HCT116 (cell line): ENCODE results near the gene UBE3C.

Experiments used
- EGR1 ChIP-seq: IDR thresholded peaks from 2 replicates; pipeline ENCODE4 v1.6.1; 2012; ENCODE audit warnings: low read depth
- TF ChIP-seq, protein P1 (sequence below), 3 experiments: fragments of 200-600 bp in 1 of 3; sonication (generic) in 1 of 3; IDR thresholded peaks in 2 of 3; conservative IDR thresholded peaks in 1 of 3; 2 replicates each; pipeline ENCODE4 v1.5.1; 2012 to 2017; ENCODE audit warnings: low read depth in 2 of 3, low read length in 2 of 3, antibody characterized with exemption in 1 of 3, borderline replicate concordance in 1 of 3, control low read depth in 1 of 3, mild to moderate bottlenecking in 1 of 3, mixed read lengths in 1 of 3, mixed run types in 1 of 3, moderate library complexity in 1 of 3; ENCODE audit not compliant: insufficient read depth in 1 of 3

DNA sequence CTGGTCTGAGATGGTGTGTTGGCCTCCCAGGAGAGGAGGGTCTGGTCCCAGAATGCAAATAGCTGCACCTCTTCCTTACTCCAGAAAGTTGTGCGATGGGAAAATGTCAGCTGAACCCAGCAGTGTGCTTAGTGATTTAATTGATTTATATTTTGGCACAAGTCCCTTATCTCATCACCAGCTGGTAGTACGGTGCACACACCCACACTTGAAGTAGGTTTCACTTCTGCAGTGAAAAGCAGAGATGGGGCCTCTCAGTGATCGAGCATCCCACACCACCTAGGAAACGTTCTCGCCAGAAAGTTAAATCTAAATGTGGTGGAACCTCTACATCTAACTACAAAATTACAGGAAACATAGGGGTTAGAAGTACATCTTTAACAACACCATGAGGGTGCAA is 80.4 kb downstream of the UBE3C start:
- no peak for TF ChIP-seq EGR1
- TF ChIP-seq, protein P1, sequence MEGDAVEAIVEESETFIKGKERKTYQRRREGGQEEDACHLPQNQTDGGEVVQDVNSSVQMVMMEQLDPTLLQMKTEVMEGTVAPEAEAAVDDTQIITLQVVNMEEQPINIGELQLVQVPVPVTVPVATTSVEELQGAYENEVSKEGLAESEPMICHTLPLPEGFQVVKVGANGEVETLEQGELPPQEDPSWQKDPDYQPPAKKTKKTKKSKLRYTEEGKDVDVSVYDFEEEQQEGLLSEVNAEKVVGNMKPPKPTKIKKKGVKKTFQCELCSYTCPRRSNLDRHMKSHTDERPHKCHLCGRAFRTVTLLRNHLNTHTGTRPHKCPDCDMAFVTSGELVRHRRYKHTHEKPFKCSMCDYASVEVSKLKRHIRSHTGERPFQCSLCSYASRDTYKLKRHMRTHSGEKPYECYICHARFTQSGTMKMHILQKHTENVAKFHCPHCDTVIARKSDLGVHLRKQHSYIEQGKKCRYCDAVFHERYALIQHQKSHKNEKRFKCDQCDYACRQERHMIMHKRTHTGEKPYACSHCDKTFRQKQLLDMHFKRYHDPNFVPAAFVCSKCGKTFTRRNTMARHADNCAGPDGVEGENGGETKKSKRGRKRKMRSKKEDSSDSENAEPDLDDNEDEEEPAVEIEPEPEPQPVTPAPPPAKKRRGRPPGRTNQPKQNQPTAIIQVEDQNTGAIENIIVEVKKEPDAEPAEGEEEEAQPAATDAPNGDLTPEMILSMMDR (IDR thresholded peaks at IDR 0.05 in 2 of 3, conservative IDR thresholded peaks at IDR 0.05 in 1 of 3; ENCODE audit: borderline replicate concordance in 1 of 3, insufficient read depth in 1 of 3, low read depth in 2 of 3, low read length in 2 of 3) = no peak
